RPMI7951 (cell line): ENCODE results near the gene FBXL7. TPM values are rescaled to one million over a fixed set of nuclear protein-coding genes. Genes with fewer than 3 reads are reported as not detected.

Source experiments
- DNase-seq: peaks from one replicate; pipeline ENCODE4 v3.0.0-alpha.2; 2012; ENCODE audit warnings: low read depth
- total RNA-seq: library from RNA; depleted of rRNA; stranded (reverse); fragments of >200 nt; shearing (Covaris generic); gene quantifications from 2 replicates; pipeline ENCODE4 v1.2.3, GENCODE V29; 2014; rRNA removed

FBXL7 gene
- 5.0 and 6.4 TPM in 2 replicates for total RNA-seq

- DNase-seq: peak; percentile 78
Observed at GRCh38 chr5:15499528-15500324, at the start of gene FBXL7. TSS of gene FBXL7 (plus strand) at chr5:15500180.

GRCh38 chr5:15450473-15450872, 49.5 kb upstream of the FBXL7 start:
- DNase-seq: no peak

- DNase-seq: no peak
Observed at GRCh38 chr5:15450949-15451348, 49.0 kb upstream of the FBXL7 start.

GRCh38 chr5:15452030-15452429, 48.0 kb upstream of the FBXL7 start:
- no peak for DNase-seq

- no peak for DNase-seq
Observed at GRCh38 chr5:15452781-15453180, 47.2 kb upstream of the FBXL7 start.

GRCh38 chr5:15459200-15459599, 40.8 kb upstream of the FBXL7 start:
- DNase-seq: no peak

GRCh38 chr5:15463231-15463980, 36.6 kb upstream of the FBXL7 start:
- peak; percentile 5 for DNase-seq

- no peak for DNase-seq
Observed at GRCh38 chr5:15472116-15472515, 27.9 kb upstream of the FBXL7 start.

- no peak for DNase-seq
Observed at GRCh38 chr5:15474143-15474719, 25.7 kb upstream of the FBXL7 start.

GRCh38 chr5:15475367-15475766, 24.6 kb upstream of the FBXL7 start:
- no peak for DNase-seq

GRCh38 chr5:15476977-15477376, 23.0 kb upstream of the FBXL7 start:
- no peak for DNase-seq

GRCh38 chr5:15480436-15480835, 19.5 kb upstream of the FBXL7 start:
- DNase-seq: no peak

- no peak for DNase-seq
Observed at GRCh38 chr5:15483351-15484097, 16.5 kb upstream of the FBXL7 start.

- no peak for DNase-seq
Observed at GRCh38 chr5:15487228-15487627, 12.8 kb upstream of the FBXL7 start.

GRCh38 chr5:15489571-15490235, 10.3 kb upstream of the FBXL7 start:
- no peak for DNase-seq

- no peak for DNase-seq
Observed at GRCh38 chr5:15492545-15492944, 7.4 kb upstream of the FBXL7 start.

- no peak for DNase-seq
Observed at GRCh38 chr5:15493501-15493900, 6.5 kb upstream of the FBXL7 start.

GRCh38 chr5:15495026-15495425, 5.0 kb upstream of the FBXL7 start:
- DNase-seq: no peak

- DNase-seq: no peak
Observed at GRCh38 chr5:15496886-15497285, 3.1 kb upstream of the FBXL7 start.

- peak; percentile 44 for DNase-seq
Observed at GRCh38 chr5:15500325-15501001, 483 bp downstream of the FBXL7 start.
